Heart left ventricle (tissue), 13 donors: ENCODE results near the gene CCR2.

Experiments
- POLR2A ChIP-seq, 2 donors: fragments of 450-650 bp; IDR thresholded peaks; one replicate each; pipeline ENCODE4 v1.6.1; 2017; ENCODE audit warnings: antibody characterized with exemption in 2 of 2, mild to moderate bottlenecking in 2 of 2, moderate library complexity in 2 of 2
- TF ChIP-seq, protein P1 (sequence below), 12 donors: fragments of 200-600 bp; sonication (generic) in 4 of 12; IDR thresholded peaks; one replicate each; pipeline versions ENCODE4 v1.5.0 to v1.8.0; 2018 to 2022; ENCODE audit warnings: antibody characterized with exemption in 12 of 12, mild to moderate bottlenecking in 5 of 12
- donor health status: ischemic (EF 13 %, LVEDD 7.1; RV severe dilation, severe dysfunction).
- donor health status: DM: no; HTN: yes; CAD: no.
- donor health status: DM: no; HTN: no; CAD: no.
- donor health status: ischemic (EF 25% LVEDD 6.9; RV normal size, moderate dysfunction).
- donor health status: ischemic (EF 25% LVEDD 5.7; RV mildly dilated, moderate dysfunction).
- donor health status: ischemic (EF 35%, LVEDD 5.7; RV mildly dilated, moderate dysfunction).
- donor health status: nonischemic (EF 11% LVEDD 7.7; RV severe dilation, severe dysfunction).
- donor health status: DM: yes; HTN: yes; CAD: no.
- donor health status: PGD.
- donor health status: ischemic (EF 29% LVEDD 5.4; RV normal size, mild dysfunction).
- donor health status: nonischemic (EF 23%, LVEDD 6.1; RV moderate dilation, normal function).

DNA sequence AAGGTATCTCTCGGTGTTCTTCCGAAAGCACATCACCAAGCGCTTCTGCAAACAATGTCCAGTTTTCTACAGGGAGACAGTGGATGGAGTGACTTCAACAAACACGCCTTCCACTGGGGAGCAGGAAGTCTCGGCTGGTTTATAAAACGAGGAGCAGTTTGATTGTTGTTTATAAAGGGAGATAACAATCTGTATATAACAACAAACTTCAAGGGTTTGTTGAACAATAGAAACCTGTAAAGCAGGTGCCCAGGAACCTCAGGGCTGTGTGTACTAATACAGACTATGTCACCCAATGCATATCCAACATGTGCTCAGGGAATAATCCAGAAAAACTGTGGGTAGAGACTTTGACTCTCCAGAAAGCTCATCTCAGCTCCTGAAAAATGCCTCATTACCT, 4.6 kb downstream of the CCR2 start:
- TF ChIP-seq, protein P1, sequence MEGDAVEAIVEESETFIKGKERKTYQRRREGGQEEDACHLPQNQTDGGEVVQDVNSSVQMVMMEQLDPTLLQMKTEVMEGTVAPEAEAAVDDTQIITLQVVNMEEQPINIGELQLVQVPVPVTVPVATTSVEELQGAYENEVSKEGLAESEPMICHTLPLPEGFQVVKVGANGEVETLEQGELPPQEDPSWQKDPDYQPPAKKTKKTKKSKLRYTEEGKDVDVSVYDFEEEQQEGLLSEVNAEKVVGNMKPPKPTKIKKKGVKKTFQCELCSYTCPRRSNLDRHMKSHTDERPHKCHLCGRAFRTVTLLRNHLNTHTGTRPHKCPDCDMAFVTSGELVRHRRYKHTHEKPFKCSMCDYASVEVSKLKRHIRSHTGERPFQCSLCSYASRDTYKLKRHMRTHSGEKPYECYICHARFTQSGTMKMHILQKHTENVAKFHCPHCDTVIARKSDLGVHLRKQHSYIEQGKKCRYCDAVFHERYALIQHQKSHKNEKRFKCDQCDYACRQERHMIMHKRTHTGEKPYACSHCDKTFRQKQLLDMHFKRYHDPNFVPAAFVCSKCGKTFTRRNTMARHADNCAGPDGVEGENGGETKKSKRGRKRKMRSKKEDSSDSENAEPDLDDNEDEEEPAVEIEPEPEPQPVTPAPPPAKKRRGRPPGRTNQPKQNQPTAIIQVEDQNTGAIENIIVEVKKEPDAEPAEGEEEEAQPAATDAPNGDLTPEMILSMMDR (IDR thresholded peaks at IDR 0.05): no peak
- no peak for TF ChIP-seq POLR2A (IDR thresholded peaks at IDR 0.05)
